NCI-H510A treated with DMSO at 0.1 percent for 48 hours (cell line): ENCODE measurements around the gene STAB1.

Experiments used
- DNase-seq: peaks from one replicate; lab custom pipeline; 2025; lab: John Stamatoyannopoulos, UW

Gene STAB1, protein sequence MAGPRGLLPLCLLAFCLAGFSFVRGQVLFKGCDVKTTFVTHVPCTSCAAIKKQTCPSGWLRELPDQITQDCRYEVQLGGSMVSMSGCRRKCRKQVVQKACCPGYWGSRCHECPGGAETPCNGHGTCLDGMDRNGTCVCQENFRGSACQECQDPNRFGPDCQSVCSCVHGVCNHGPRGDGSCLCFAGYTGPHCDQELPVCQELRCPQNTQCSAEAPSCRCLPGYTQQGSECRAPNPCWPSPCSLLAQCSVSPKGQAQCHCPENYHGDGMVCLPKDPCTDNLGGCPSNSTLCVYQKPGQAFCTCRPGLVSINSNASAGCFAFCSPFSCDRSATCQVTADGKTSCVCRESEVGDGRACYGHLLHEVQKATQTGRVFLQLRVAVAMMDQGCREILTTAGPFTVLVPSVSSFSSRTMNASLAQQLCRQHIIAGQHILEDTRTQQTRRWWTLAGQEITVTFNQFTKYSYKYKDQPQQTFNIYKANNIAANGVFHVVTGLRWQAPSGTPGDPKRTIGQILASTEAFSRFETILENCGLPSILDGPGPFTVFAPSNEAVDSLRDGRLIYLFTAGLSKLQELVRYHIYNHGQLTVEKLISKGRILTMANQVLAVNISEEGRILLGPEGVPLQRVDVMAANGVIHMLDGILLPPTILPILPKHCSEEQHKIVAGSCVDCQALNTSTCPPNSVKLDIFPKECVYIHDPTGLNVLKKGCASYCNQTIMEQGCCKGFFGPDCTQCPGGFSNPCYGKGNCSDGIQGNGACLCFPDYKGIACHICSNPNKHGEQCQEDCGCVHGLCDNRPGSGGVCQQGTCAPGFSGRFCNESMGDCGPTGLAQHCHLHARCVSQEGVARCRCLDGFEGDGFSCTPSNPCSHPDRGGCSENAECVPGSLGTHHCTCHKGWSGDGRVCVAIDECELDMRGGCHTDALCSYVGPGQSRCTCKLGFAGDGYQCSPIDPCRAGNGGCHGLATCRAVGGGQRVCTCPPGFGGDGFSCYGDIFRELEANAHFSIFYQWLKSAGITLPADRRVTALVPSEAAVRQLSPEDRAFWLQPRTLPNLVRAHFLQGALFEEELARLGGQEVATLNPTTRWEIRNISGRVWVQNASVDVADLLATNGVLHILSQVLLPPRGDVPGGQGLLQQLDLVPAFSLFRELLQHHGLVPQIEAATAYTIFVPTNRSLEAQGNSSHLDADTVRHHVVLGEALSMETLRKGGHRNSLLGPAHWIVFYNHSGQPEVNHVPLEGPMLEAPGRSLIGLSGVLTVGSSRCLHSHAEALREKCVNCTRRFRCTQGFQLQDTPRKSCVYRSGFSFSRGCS (N-terminal part only)

DNA sequence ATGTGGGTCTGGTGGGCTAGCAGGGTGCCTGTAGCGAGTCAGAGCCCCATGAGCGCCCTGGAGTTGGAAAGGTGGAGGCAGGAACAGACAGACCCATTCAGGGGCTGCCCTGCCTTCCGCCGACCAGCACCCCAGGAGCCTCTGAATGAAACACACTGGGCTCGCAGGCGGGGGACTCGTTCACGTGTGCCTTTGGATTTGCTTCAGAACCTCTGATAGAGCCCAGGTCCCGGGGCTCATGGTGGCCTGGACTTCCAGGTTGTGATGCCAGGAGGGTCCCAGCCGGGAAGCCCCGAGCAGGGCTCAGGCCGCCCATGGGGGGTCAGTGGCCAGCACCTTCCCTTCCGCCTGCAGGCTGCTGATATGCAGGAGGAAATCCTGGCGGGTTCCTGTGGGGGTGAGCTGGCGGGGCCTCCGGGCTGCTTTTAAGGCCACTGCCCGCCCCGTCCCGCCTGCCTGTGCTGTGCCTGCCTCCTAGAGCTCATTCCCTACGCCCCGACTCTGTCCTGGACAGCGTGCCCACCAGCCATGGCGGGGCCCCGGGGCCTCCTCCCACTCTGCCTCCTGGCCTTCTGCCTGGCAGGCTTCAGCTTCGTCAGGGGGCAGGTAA is at the start of gene STAB1:
TSS of gene STAB1 (plus strand) at position 453 of the 610 bp plus-strand sequence. CDS start at position 529, 76 bp downstream.
- no peak for DNase-seq

GRCh38 chr3:52446042-52446441 is 49.1 kb upstream of the STAB1 start:
- DNase-seq, result no peak

- DNase-seq, result peak; percentile 48
Observed at GRCh38 chr3:52446631-52447511, 48.3 kb upstream of the STAB1 start.

DNA sequence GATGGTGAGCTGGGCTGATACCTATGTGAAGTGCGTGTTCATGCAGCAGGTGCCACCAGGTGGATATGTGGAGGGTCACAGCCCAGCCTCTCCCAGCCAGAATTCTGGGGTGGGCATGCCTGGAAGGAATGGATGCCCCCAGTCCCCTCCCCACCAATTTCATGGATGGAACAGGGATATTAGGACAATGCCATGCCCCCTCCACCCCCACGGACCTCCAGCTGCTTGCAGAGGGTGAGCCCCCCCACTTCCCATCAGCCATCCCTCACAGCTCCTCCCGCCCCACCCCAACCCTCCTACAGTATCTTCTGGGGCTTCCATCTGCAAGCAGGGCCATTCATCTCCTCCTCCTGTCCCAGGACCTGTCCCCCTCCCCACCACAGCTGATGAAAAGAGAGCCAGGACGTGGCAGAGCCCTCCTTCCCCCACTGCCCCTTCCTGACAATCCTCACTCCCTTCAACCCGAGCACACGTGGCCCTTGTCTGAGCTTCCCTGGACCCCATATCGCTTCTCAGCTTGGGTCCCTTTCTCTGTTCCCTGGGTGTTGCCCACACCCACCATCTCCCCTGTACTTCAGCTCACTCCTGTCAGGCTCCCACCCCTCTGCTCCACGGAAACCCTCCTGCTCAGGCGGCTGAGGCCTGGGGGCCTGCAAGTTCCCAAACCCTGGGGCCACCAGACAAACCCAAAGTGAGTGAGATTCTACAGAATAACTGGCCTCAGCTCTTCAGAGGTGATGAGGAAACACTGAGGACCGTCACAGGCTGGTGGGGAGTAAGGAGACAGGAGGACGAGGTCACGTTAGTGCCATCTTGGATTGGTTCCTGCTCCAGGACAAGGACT is 47.4 kb upstream of the STAB1 start:
- DNase-seq, result no peak

DNA sequence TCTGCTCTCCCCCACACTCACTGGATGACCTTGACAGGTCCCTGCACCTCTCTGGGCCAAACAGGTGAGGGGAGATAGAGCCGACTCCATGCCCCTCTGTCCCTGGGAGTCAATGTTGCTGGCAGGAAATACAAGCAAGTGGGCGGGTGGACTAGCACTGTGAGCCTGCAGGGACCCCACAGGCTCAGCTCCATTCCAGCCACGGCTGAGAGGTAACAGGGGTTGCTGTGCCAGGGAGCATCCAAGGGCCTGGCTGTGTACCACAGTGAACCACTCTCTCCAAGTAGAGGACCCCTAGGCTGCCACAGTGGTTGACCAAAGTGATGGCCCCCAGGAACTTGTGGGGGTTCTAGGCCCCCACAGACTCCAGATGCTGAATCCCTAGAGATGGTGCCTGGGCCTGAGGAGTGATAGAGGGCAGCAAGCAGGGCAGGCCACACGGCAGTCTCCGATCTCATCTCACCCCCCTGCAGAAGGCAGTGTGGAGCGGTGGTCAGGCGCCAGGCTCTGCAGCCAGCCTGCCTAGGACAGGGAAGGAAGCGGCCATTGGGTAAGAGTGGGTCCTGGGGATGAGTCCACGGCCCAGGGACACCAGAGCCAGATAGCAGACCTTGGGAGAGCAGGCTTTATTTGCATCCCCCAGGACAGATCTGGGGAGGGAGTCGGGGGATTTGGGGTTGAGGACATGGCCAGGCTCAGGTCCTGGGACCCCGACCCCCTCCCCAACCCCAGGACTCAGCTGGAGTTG is 44.5 kb upstream of the STAB1 start:
- no peak for DNase-seq

DNA sequence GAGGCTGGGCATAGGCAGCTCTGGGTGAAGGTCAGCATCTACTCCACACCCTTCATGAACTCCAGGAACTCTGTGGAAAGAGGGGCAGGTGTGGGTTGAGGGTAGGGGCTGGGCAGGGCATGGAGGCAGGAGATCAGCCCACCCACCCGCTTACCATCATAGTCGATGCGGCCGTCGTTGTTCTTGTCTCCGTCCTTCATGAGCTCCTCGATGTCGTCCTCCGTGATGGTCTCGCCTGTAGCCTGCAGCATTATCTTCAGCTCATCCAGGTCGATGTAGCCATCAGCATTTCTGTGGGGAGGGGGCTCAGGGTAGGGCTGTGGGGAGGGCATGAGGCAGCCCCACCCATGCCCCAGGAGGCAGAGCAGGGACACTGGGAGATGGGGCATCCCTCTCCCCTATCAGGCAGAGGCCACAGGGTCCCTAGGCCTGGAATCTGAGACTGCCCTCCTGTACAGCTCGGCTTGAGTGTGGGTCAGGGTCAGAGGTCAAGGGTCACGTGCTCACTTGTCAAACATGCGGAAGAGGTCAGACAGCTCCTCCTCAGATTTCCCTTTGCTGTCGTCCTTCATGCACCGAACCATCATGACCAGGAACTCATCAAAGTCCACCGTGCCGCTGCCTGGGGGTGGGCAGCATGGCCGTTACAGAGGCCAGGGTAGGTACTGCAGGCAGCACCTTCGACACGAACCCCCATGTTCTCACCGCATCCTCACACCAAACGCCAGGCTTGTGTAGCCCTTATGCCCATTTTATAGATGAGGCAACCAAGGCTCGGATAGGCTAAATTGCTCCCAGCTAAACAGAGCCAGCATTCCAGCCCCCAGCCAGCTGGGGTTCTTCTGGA is 43.7 kb upstream of the STAB1 start:
- DNase-seq, result no peak

DNA sequence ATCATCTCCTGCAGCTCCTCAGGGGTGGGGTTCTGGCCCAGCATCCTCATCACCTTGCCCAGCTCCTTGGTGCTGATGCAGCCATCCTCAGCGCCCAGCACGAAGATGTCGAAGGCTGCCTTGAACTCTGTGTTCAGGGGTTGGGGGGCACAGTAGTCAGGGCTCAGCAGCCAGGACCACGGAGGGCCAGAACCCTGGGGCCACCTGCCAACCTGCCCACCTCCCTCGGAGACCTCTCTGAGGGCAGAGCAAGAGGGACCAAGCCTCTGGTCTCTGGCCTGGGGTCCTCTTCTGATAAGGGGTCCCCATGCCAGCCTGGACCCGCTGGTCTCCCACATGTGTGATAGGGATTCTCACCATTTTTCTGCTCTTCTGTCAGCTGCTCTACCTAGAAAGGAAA is 43.0 kb upstream of the STAB1 start:
- no peak for DNase-seq

- DNase-seq, result no peak
Observed at GRCh38 chr3:52452570-52453221, 42.4 kb upstream of the STAB1 start.

- no peak for DNase-seq
Observed at GRCh38 chr3:52453496-52454249, 41.5 kb upstream of the STAB1 start, which contains the start of gene TNNC1. Gene TNNC1, minus strand, starts transcription at chr3:52454041. Its CDS starts 26 bp downstream, at chr3:52454015.

DNA sequence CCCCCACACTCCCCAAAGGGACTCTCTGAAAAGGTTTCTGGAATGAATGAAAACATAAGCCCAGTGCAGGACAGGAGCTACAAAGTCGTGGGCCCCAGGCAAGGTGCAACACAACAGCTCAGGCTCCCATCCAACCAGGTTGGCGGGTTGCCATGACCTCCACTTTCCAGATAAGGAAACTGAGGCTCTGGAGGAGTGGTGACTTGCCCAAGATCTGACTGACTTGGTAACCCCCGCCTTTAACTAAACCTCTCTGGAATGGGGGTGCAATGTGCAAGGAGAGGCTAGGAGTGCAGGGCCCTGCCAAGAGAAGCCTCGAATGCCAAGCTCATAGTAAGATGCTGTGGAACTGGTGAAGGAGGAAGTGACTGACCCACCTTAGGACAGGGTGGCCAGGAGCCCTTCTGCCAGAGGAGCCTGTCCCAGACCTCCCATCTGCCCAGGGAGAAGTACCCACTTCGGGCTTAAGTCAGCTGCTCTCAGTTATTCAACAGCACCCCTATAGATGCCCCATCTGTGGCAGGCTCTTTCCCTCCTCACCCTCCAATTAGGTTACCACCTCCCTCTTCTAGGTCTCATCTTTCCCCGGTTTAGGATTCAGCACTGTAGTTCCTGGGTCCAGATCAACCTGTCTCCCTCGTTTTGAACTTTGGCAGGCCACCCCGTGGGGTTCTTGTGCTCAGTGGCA is 40.7 kb upstream of the STAB1 start:
- no peak for DNase-seq

GRCh38 chr3:52454938-52455282 is 40.2 kb upstream of the STAB1 start:
- DNase-seq, result no peak

DNA sequence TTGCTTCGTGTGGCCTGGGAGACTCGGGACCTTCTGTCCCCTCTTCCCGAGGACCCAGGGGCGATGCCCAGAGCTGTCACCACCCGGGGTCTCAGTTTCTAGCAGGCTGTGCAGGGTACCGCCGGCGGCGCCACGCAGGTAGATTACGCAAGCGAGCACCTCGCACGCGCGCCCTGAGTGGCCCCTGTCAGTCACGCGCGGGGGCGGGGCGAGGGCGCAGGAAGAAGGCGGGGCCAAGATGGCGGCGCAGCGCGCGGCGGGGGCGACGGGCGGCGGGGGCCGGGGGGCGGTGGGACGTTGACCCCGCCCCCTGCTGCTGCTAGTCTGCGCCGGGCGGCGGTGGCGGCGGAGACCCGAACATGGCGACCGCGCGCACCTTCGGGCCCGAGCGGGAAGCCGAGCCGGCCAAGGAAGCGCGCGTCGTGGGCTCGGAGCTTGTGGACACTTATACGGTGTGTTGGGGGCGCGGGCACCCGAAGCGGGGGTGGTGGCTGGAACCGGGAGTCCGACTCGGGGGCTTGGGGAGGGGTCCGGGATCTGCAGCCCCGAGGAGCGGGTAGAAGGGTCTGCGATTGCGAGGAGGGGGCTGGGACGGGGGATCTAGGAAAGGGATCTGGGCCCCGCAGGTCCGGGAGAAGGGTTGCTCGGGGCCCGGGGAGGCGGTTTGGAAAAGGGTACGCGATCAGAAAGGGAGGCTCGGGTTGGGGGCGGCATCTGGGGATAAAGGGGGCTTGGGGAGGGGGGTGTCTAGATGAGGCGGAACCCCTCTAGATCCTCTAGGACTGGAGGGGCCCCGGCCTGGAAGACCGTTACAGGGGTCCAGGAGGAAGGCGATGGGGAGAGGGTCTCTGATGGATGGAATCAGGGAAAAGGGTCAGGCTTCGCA is 39.6 kb upstream of the STAB1 start, which contains the start of gene NISCH:
TSS of gene NISCH (plus strand) at position 322 of the 886 bp plus-strand sequence. CDS start at position 360, 38 bp downstream.
- peak; percentile 72 for DNase-seq

DNA sequence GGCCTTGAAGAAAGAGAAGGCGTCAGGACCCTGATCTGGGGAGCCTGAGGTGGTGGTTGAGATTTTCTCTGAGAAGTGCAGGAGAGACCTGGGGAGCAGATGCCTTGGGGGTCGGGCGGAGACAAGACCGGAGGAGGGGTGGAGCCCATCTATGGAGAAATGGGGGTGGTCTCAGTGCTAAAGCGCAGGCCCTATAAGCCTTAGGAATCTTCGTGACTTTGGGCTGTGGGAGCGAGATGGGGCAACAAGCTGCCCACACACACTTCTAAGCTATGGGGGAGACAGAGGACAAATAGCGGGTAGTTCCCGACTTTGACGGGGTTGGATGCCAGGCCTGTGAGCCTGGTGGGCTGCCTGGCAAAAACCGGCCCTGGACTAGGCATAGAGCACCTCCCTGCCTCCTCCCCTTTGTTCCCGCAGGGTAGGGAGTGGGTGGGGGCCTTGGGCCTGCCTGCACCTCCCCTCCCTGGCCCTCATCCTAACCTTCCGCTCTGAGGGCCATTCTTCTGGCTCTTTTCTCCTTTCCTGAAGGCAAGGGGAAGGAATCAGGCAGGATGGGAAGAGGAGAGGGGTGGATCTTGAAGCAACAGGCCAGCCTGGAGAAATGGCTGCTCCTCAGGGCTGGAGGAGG is 38.9 kb upstream of the STAB1 start:
- no peak for DNase-seq

- no peak for DNase-seq
Observed at GRCh38 chr3:52456800-52457183, 38.3 kb upstream of the STAB1 start.
